NCI-H187 treated with DMSO at 0.1 percent for 48 hours (cell line): ENCODE measurements around the gene HM13.
A peak's percentile ranks its signal among the peaks of the same experiment; 100 is the strongest.
"Not testable (repeated sequence)": the region's sequence is repeated elsewhere in the genome, so short reads cannot be mapped to it uniquely, and the experiment has no call there.

ENCODE experiments used
- DNase-seq: peaks from one replicate; lab custom pipeline; 2025; lab: John Stamatoyannopoulos, UW

Gene HM13

DNA sequence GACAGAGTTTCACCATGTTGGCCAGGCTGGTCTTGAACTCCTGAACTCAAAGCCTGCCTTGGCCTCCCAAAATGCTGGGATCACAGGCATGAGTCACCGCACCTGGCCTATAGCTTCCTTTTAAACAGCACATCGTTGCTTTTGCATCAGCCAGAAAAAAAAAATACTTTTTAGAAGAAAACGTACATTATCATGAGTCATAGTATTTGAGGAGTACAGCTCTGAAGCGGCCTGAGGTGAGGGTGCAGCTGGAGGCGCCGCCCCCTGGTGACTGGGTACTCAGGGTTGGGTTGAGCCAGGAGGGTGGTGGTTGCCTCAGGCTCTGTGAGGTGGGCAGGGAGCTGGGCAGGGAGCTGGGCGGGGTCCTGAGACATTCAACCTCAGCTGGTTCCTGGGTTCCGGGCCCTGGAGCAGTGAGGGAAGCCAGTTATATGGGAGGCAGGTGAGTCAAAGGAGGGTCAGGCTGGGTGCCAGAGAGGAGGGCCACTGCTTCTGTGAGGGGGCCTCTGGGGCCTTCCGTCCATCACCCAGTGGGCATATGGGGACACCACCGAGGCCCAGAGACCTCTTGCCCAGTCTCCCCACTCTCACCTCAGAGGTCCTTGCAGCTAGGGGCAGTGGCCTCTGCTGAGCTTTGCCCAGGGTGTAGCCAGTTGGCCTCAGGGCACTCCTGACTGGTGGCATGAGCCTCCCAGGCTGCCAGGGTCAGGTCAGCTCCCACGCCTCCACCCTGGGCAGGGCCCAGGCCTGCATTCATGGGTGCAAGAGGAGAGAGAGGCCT lies 79.2 kb downstream of the HM13 start:
- DNase-seq, result no peak

DNA sequence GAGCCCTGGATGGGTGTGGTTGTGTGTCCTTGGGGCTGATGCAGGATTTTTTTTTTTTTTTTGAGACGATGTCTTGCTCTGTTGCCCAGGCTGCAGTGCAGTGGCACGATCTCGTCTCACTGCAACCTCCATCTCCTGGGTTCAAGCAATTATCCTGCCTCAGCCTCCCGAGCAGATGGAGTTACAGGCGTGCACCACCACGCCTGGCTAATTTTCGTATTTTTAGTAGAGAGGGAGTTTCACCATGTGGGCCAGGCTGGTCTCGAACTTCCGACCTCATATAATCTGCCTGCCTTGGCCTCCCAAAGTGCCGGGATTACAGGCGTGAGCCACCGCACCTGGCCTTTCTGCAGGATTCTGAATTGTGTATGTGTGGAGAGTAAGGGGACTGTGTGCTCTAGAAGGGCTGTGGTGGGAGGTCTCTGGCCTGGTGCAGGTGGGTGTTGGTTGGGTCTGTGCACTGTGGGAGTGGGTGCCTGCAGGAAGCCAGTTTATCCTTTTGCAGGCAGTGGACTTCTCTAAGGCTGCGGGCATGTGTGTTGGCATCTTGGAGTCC lies 79.8 kb downstream of the HM13 start:
- DNase-seq, result no peak

DNA sequence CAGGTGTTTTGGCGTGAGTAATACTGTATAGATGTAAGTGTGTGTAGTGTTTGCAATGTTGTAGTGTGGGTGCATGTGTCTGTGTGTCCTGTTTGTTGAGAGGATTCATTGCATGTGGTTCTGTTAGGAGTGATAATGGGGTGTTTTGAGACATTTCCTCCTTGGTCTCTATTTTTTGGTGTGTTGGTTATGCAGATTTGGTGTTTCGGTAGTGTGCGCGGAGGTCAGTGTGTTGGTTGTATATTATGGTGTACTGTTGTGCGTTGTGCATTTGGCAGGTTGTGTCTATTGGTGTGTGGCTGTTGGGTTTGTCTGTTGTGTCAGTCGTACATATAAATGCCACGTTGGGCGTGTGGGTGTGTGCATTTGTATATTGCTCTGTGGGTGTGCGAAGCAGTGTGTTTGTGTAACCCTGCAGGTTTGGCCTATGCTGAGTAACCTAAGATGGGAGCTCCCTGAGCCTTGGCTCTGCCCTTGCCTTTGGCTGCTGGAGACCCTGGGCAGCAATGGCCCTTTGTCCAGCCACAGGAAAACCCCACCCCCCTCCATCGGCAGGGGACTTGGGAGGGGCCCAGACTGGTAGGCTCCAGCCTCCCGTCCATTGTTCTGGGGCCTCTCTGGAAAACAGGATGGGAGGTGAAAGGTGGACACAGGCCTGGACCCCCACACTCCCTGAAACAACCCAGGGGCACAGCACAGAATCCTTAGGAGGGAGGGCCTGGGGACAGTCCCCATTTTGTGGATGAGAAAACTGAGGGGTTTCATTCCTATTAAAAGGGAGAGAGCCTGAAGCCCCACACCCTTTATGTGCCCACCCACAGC lies 80.5 kb downstream of the HM13 start:
- DNase-seq, result no peak

DNA sequence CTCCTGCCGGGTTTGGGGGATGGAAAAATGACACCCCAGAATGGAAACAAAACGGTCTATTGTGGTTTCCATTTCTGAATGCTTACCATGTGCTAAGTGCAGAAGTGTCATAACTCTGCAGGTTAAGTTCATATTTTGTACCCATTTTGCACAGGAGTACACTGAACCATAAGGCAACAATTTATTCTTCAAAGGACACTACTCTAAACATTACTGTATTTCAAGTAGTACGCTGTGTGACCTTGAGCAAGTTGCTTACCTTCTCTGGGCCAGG lies 81.1 kb downstream of the HM13 start:
- no peak for DNase-seq

DNA sequence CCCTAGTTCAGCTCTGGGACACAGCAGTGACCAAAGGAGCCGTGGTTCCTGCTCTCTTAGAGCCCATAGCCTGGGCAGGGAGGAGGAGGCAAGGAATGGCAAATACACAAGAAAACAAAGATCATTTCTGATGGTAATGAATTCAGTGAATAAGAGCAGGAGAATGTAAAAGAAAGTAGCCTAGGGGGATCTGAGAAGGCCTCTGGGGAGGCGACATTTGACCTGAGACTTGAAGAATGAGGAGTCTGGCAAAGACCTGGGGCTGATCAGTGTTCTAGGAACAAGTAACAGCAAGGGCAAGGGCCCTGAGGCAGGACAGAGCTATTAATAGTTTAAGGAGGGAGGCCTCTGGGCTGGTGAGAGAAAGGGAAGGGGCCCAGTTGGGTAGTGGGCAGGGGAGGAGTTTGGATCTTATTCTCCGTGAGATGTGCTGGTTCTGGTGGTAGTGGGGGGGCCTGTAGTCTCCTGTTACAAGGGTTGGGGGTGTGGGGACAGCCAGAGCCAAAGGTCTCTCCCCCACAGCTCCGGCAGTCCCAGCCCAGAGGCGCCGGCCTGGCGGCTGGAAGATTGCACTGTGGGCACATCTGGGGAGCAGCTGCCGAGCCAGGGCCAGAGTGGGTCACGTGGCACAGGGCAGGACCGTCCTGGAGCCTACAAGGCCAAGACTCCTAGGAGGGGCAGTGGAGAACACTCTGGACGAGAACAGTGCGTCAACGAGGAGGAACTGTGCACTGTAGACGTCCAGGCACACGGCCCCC lies 81.6 kb downstream of the HM13 start:
- no peak for DNase-seq

DNA sequence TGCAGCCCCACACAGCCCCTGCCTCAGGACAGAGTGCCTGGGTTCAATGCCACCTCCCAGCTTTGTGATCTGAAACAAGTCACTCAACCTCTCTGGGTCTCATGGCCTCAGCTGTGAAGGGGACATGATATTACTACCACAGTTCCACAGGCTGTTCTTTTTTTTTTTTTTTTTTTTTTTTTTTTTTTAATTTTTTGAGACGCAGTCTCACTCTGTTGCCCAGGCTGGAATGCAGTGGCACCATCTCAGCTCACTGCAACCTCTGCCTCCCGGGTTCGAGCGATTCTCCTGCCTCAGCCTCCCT lies 82.1 kb downstream of the HM13 start:
- DNase-seq, result not testable (repeated sequence)

DNA sequence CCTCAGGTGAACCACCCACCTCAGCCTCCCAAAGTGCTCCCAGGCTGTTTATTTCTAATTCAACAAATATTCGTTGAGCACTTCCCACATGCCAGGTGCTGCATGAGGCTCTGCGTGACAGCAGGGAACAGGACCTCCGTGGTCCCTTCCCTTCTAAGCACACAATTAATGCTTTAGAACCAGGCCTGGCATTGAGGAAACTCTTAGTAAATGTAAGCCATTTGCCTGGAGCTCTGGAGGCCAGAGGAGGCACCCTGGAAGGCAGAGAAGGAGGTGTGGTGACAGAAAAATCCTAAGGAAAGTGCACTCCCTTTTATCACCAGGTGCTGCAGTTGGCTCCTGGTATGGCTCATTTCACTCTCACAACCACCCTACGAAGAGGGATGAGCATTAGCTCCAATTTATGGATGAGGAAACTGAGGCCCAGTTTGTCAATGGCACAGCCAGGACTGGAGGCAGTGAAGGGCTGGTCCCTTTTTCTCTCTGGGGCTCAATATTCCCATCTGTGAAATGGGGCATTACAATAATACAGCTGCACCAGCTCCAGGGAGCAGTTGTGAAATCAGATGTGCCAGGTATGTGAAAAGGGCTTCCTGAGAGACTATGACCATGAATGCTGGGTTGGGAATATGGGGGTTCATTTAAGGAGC lies 82.7 kb downstream of the HM13 start:
- DNase-seq, result no peak

DNA sequence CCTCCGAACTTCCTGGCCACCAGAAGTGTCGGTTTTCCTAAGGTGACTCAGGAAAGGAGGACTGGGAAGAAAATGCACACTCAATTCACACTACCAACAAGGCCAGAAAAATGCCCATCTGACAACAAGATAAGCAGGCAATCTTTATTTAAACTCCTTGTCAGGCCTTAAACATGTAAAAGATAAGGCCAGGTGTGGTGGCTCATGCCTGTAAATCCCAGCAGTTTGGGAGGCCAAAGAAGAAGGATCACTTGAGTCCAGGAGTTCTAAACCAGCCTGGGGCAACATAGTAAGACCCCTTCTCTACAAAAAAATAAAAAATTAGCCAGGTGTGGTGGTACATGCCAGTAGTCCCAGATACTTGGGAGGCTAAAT lies 83.2 kb downstream of the HM13 start:
- no peak for DNase-seq

DNA sequence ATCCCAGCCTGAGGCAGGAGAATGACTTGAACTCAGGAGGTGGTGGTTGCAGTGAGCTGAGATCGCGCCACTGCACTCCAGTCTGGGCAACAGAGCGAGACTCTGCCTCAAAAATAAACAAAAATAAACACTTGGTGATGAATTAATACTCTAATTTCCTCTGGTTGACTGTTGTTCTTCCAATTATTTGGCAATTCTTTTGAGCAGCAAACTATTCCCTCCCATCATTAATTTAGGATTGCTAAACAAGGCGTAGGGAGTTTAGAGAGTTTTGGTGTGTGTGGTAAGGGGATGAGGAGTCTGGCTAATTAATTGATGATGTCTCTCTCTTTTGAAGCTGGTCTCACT lies 88.2 kb downstream of the HM13 start:
- DNase-seq, result no peak

DNA sequence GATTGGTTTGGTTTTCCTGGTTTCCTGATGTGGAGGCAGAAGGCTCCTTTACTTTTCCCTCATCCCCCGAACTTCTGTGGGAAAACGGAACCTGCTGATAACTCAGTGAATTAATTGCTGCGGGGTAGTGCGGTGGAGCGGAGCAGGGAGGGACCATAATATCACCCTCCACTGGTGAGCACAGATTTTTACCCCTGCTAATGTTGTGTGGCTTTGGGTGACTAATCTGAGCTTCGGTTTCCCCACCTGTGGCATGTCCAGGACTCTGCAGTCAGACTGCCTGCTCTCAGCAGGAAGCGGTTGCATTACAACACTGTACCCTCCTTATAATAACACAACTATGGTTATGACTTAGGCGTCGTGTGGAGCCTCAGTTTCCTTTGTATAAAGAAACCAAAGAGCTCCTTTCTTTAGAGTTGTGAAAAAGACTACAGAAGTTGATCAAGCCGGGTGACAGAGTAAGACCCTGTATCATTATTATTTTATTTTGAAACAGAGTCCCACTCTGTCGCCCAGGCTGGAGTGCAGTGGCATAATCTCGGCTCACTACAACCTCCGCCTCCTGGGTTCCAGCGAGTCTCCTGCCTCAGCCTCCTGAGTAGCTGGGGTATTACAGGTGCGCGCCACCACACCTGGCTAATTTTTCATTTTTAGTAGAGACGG lies 88.7 kb downstream of the HM13 start:
- no peak for DNase-seq

DNA sequence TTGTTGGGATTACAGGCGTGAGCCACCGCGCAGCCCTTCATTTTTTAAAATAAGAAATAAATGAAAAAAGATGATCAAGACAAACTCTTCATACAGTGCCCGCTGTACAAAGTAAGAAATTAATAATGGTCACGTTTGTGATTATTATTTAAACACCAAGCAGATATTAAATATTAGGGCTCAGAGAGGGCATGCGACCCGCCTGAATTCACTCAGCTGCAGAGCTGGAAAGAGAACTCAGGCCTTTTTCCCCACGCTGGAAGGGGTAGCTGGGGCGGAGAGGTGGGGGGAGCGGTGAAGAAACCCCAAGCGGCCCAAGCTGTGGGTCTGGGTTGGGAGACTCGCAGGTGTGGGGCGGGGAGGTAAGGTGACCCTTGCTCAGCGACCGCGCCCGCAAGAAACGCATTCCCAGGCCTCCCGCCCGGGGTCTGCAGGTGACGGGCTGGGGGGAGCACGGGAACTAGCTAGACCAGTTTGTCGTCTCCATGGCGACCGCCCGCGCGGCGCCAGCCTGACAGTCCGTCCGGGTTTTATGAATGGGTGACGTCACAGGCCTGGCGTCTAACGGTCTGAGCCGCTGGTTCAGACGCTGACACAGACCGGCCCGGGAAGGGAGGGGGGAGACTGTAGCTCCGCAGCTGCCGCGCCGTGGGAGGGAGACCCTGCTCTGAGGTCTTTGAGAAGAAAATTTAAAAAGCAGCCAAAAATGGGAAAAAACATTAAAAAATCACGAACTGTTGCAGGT lies 89.8 kb downstream of the HM13 start:
- DNase-seq, result peak; percentile 85

DNA sequence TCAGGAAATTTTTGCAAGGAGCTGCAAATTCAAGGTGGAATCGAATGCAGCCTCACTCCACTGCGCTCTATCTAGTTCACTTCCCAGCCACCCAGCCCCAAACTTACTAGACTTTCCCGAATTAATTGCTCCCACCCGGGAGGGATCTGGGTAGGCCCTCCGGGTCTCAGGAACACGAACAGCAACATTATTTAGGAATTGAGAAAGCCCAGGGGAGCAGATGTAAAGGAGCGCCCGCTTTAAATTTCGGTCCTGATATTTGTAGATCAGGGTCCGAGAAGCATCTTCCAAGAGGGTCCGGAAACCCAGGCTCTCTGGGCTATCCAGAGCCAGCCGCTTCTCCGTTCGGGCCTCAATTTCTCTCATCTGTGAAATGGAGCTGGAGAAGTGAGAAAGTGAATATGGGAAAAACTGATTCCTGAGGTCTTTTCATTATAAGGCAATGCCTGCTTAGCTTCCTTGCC lies 90.4 kb downstream of the HM13 start:
- no peak for DNase-seq

DNA sequence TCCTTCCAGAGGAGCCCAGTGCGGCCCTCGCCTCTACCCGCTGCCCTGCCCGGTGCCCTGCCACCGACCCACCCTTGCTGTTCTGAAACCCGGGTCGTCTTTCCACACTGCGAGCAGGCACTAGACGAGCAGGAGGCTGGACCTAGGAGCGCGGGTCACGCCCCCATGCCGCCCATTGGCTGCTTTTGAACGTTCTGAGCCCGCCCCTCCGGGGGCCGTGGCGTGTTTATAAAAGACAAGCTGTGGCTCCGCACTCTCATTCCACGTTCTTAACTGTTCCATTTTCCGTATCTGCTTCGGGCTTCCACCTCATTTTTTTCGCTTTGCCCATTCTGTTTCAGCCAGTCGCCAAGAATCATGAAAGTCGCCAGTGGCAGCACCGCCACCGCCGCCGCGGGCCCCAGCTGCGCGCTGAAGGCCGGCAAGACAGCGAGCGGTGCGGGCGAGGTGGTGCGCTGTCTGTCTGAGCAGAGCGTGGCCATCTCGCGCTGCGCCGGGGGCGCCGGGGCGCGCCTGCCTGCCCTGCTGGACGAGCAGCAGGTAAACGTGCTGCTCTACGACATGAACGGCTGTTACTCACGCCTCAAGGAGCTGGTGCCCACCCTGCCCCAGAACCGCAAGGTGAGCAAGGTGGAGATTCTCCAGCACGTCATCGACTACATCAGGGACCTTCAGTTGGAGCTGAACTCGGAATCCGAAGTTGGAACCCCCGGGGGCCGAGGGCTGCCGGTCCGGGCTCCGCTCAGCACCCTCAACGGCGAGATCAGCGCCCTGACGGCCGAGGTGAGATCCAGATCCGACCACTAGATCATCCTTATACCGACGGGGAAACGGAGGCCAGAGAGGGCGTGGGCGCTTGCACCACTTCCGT lies 91.0 kb downstream of the HM13 start, which contains the start of gene ID1:
Gene ID1, plus strand, starts transcription at position 259 of the 871 bp plus-strand sequence. Its CDS starts 99 bp downstream, at position 358.
- peak; percentile 81 for DNase-seq

DNA sequence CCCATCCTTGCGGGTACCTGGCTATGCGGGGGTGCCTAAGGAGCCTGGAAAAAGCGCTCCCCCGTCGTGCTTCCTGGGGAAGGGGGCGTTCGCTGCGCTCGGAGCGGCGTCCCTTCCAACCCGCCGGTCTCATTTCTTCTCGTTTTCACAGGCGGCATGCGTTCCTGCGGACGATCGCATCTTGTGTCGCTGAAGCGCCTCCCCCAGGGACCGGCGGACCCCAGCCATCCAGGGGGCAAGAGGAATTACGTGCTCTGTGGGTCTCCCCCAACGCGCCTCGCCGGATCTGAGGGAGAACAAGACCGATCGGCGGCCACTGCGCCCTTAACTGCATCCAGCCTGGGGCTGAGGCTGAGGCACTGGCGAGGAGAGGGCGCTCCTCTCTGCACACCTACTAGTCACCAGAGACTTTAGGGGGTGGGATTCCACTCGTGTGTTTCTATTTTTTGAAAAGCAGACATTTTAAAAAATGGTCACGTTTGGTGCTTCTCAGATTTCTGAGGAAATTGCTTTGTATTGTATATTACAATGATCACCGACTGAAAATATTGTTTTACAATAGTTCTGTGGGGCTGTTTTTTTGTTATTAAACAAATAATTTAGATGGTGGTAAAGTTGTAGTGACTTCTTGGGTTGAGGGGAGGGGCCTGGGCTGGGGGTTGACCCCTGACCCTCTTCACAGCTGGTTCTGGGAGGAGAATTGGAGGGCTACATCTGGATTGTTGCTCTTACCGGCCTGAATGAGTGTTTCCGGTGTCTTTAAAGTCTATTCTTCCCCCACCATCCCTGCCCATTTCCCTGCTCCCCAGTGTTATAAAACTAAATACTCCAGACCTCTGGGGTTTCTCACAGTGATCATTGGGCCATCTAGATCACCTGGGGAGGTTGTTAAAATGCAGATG lies 91.9 kb downstream of the HM13 start:
- DNase-seq, result no peak

DNA sequence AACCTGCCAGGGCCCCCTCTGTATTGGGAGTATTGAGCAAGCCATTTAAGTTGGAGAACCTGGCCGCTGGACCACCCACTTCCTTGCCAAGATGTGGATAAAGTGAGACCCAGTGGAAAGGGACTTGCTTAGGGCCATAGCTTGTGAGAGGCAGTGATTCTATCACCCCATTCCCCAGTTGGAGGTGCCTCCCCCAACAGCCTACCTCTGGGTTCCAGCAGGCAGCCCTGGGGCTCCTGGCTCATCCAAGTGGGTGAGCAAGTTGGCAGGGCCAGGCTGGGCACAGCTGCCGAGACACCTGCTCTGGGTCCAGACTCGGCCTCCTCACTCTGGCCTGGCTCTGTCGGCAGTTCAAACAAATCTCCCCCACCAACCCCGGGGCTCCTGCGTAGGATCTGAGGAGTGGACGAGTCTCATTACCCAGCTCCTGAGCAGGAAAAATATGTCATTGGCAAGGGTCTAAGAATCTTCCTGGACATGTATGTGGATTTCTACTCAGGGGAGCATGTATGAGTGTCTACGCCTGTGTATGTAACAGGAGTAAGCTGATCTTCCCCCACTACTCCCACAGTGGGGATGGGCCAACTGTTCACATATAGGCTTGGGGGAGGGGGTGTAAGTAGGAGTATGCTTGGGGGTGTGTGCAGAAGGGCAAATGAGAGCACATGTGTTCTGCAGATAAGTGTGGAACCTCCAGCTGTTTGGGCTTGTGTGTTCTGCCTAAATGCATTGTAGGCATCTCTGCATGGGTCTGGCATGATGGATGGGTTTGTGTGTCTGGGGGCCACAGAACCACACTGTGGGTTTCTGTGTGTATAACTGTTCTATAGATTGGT lies 92.8 kb downstream of the HM13 start:
- DNase-seq, result no peak

DNA sequence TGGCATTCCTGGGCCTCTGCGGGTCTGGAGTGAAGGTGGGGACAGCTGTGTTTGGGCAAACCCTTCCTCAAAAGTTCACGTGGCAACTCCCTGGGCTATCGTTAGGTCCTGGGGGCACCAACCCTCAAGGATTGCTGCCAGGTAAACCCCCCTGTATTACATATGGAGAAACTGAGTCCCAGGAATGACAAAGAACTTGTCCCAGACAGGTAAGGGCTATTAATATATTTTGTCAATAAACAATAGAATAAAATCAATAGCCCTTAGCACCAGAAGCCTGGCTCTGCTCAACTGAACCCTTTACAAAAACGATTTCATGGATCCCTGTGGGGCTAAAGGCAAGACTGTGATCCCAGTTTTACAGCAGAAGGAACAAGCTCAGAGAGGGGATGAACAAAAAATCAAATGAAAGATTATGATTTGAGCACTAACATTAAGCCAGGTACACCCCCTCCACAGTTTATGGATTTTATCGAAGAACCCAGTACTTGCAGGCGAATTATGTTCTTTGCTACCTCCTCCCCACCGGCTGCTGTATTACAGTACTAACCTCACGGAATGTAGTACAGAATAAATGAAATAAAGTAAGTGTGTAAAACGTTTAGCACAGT lies 93.5 kb downstream of the HM13 start:
- DNase-seq, result no peak

DNA sequence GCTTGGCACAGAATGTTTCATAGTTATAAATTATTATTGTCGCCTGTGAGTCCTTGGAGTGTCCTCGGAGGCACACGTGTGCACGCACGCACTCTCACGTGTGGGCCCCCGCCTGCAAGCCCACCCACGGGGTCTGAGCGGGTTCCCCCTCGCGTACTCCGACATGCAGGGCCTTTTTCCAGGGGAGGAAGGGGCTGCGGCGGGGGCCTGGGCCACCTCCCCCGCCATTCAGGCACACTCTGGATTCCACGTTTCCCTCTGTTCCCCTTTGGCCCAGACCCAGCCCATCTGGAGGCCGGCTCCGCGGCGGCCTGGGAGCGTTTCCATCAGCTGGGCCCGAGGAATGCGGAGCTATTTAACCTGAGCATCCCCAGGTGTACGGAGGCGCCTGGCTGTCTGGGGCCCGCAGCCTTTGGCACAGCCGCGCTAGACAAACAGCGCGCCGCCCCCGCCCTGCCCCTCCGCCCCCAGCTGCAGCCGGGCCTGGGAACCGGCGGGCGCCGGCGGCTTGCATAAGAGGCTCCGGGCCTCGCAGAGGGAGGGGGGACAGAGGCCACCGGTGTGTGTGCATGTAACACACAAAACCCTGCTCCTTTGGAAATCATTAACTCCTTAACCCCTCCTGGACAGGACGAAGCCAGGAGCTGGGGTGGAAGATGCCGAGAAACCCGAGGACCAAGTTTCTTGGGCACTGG lies 94.2 kb downstream of the HM13 start:
- DNase-seq, result peak; percentile 77
